Transverse colon (tissue), 4 donors: ENCODE data around the gene SMARCA1. TPM values are rescaled to one million over a fixed set of nuclear protein-coding genes. Genes with fewer than 3 reads are reported as not detected.

ENCODE experiments used
- DNase-seq: peaks from one replicate; pipeline ENCODE4 v3.0.0-alpha.2; 2019
- H3K27ac ChIP-seq, 4 donors: fragments of 200-600 bp; sonication (generic); 2 replicates each; pipeline ENCODE4 v1.5.1; 2016 to 2018; ENCODE audit warnings: inconsistent platforms in 4 of 4
- H3K27me3 ChIP-seq: fragments of 200-600 bp; sonication (generic); 2 replicates; pipeline ENCODE4 v1.5.1; 2017; ENCODE audit warnings: inconsistent platforms
- H3K36me3 ChIP-seq, 4 donors: fragments of 200-600 bp; sonication (generic); 2 replicates each; pipeline ENCODE4 v1.5.1; 2017 to 2019; ENCODE audit warnings: inconsistent platforms in 4 of 4
- H3K4me1 ChIP-seq, 4 donors: fragments of 200-600 bp; sonication (generic); 2 replicates each; pipeline ENCODE4 v1.5.1; 2017 to 2020; ENCODE audit warnings: inconsistent platforms in 4 of 4
- H3K4me3 ChIP-seq, 4 donors: fragments of 200-600 bp; sonication (generic); 1 replicate in 1 of 4; 2 replicates in 3 of 4; pipeline versions ENCODE4 v1.5.1 to v1.6.1; 2017 to 2019; ENCODE audit warnings: inconsistent platforms in 4 of 4
- H3K9me3 ChIP-seq, 2 donors: fragments of 200-600 bp; sonication (generic); 2 replicates each; pipeline ENCODE4 v1.5.1; 2017 to 2019; ENCODE audit warnings: inconsistent platforms in 2 of 2
- EP300 ChIP-seq: sonication (generic); formaldehyde crosslinking; IDR thresholded peaks from one replicate; pipeline ENCODE4 v1.6.1; 2017; ENCODE audit warnings: antibody characterized with exemption, low read depth
- POLR2A ChIP-seq: fragments of 450-650 bp; IDR thresholded peaks from one replicate; pipeline ENCODE4 v1.6.1; 2016; ENCODE audit warnings: antibody characterized with exemption, mild to moderate bottlenecking, moderate library complexity
- POLR2AphosphoS5 ChIP-seq, 3 donors: sonication (generic); formaldehyde crosslinking; IDR thresholded peaks; one replicate each; pipeline ENCODE4 v1.6.1; 2016; ENCODE audit warnings: antibody characterized with exemption in 3 of 3
- WGBS, 2 donors: methylation state at CpG; one replicate each; pipeline ENCODE4 v1.1.5; 2018; ENCODE audit warnings: low coverage in 1 of 2; 5-methylcytosine and 5-hydroxymethylcytosine counted together
- in situ Hi-C, 4 donors: fragments of 200-750 bp; cut with MboI; loops; one replicate each; pipeline versions ENCODE4 v1.15.0 to v1.15.1; 2017; ENCODE audit warnings: low sequenced_read_pairs in 3 of 4, low pct_ligation_motif_present in 1 of 4, low pct_unique_long_range_greater_than_20kb in 1 of 4
- intact Hi-C: fragments of 100-400 bp; cut with DNase I; formaldehyde crosslinking; loops from one replicate; pipeline ENCODE4 v1.15.1; 2023; ENCODE audit warnings: low total_unique reads
- total RNA-seq, 4 donors: library from RNA; depleted of rRNA; stranded (reverse); fragments of >200 nt; gene quantifications; one replicate each; pipeline ENCODE4 v1.1.0, GENCODE V29; 2016
- TF ChIP-seq, protein P1 (sequence below), 5 experiments: fragments of 200-600 bp in 3 of 5; fragments of 450-650 bp in 2 of 5; sonication (generic) in 3 of 5; IDR thresholded peaks; 1 replicate in 2 of 5; 2 replicates in 3 of 5; pipeline ENCODE4 v1.5.1; 2016 to 2017; ENCODE audit warnings: antibody characterized with exemption in 5 of 5, inconsistent platforms in 3 of 5, mild to moderate bottlenecking in 2 of 5, moderate library complexity in 1 of 5

SMARCA1 gene
- total RNA-seq, 4 donors from 2014 or later: 5.9 to 16.1 (median 13.2) TPM

- 41% methylated on average over 48 of the region's 60 CpGs; no CpG with 5 or more reads in 1 of the 2 donors for WGBS, 2 donors
- H3K27me3 ChIP-seq: no peaks in the 10 kb centered on the region
These were observed 16.9 kb upstream of the SMARCA1 start, which contains the start of gene OCRL for GRCh38 chrX:129540068-129540653. Gene OCRL, plus strand, starts transcription at chrX:129540259. Its CDS starts 181 bp downstream, at chrX:129540440.

DNA sequence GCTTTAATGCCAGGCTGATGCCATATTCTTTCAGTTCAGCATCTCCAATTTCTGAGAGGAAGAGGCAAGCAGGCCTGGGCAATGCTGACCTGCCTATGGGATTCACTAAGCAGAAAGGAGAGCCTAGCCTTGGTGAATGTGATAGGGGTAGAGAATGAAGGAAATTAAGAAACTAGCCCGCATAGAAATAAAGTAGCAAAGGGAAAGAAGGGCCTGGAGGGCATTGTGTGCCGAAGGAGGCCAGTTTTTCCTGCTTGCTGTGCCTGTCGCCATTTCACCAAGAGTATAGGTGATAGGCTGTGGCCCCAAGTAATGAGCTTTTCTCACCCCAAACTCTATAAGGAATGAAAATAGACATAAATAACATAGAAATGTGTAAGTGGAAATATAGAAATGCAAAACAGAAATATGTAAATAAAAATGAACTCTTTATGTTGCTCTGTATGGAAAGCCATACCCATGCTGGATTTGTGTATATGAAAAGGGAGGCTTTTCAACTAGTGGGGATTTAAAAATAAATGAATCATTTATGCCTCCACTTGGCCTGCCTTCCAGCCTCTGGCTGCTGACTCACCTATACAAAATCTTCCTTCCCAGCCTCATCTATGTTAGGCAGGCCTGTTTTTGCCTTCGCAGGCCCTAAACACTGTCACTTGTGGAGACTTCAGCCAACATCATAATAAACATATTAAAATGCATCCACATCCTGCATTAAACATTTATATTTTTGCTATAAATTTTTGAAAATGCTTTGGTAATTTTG is 11.7 kb upstream of the SMARCA1 start:
- H3K36me3 ChIP-seq: no peaks in the 10 kb centered on the region
- 79 to 90% methylated on average over 2 to 4 of the region's 4 CpGs for WGBS, 2 donors
- DNase-seq: no peak
- TF ChIP-seq, protein P1, sequence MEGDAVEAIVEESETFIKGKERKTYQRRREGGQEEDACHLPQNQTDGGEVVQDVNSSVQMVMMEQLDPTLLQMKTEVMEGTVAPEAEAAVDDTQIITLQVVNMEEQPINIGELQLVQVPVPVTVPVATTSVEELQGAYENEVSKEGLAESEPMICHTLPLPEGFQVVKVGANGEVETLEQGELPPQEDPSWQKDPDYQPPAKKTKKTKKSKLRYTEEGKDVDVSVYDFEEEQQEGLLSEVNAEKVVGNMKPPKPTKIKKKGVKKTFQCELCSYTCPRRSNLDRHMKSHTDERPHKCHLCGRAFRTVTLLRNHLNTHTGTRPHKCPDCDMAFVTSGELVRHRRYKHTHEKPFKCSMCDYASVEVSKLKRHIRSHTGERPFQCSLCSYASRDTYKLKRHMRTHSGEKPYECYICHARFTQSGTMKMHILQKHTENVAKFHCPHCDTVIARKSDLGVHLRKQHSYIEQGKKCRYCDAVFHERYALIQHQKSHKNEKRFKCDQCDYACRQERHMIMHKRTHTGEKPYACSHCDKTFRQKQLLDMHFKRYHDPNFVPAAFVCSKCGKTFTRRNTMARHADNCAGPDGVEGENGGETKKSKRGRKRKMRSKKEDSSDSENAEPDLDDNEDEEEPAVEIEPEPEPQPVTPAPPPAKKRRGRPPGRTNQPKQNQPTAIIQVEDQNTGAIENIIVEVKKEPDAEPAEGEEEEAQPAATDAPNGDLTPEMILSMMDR (IDR thresholded peaks at IDR 0.05): no peak
- TF ChIP-seq POLR2A: no peak
- no peak for TF ChIP-seq POLR2AphosphoS5 (IDR thresholded peaks at IDR 0.05)
- no peak for TF ChIP-seq EP300
- no peak overlapping the region for H3K4me3 ChIP-seq
- intact Hi-C loops: no loop called here
- H3K9me3 ChIP-seq: no peaks in the 10 kb centered on the region
- no peaks in the 10 kb centered on the region for H3K4me1 ChIP-seq
- no peak overlapping the region for H3K27ac ChIP-seq
- no peaks in the 10 kb centered on the region for H3K27me3 ChIP-seq
- in situ Hi-C loops: no loop called here

More at GRCh38 chrX:129540068-129540653, 16.9 kb upstream of the SMARCA1 start, which contains the start of gene OCRL:
- peaks cover 0 to 7% (median 0%) of the 10 kb centered on the region in 4 donors for H3K4me1 ChIP-seq
- peak; percentile 71 for DNase-seq
- TF ChIP-seq POLR2AphosphoS5 (IDR thresholded peaks at IDR 0.05) (peak in 1 of 3 donors; percentile 11), EP300 (no peak), POLR2A (peak; percentile 45)
- TF ChIP-seq, protein P1 (IDR thresholded peaks at IDR 0.05): peak; percentile 59 to 80 (median 78)
- in situ Hi-C loops: no loop called here
- H3K4me3 ChIP-seq: peak within 1 kb of the TSS; percentile 53 to 76 (median 66)
- peak within 1 kb of the TSS; percentile 79 to 92 (median 87) for H3K27ac ChIP-seq
- H3K9me3 ChIP-seq: no peaks in the 10 kb centered on the region
- H3K36me3 ChIP-seq: no peaks in the 10 kb centered on the region
- intact Hi-C loops: no loop called here

DNA sequence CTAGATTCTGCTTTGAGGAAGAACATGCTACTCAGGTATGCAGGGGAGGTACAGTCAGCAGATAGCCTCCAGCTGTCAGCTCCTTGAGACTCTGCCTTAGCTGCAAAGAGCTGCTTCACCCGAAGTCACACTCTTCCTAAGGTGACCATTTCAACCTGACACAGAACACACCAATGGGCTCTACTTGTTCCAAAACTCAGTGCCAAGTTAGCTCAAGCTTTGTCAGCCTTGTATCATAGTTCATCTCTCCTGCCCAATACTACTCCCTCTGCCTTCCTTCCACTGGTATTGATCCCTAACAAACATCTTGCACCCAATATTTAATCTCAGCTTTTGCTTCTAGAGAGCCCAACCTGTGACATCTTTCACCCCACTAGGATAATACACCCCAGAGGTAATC is 7.8 kb upstream of the SMARCA1 start:
- H3K27ac ChIP-seq: no peak overlapping the region
- no peak for TF ChIP-seq EP300
- TF ChIP-seq POLR2A: no peak
- TF ChIP-seq, protein P1 (IDR thresholded peaks at IDR 0.05): no peak
- no peak for TF ChIP-seq POLR2AphosphoS5 (IDR thresholded peaks at IDR 0.05)
- no peaks in the 10 kb centered on the region for H3K27me3 ChIP-seq
- in situ Hi-C loops: no loop called here
- intact Hi-C loops: no loop called here
- WGBS, 2 donors: 61% methylated on average over 1 of the region's 1 CpG; no CpG with 5 or more reads in 1 of the 2 donors
- H3K9me3 ChIP-seq: no peaks in the 10 kb centered on the region
- no peak overlapping the region for H3K4me3 ChIP-seq
- no peaks in the 10 kb centered on the region for H3K4me1 ChIP-seq
- H3K36me3 ChIP-seq: no peaks in the 10 kb centered on the region
- DNase-seq: no peak

DNA sequence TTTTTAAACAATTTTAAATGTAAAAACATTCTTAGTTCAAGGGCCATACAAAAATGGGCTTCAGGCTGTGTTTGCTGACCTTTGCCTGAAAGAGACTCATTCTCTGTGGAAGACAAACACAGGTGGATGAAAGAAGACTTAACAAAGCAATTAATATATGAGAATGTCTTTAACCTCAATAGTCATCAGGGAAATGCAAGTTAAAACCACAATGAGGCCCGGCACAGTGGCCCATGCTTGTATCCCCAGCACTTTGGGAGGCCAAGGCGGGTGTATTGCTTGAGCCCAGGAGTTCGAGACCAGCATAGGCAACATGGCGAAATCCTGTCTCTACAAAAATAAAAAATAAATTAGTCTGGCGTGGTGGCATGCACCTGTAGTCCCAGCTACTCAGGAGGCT is 7.1 kb upstream of the SMARCA1 start:
- Histone ChIP-seq H3K4me1 (no peaks in the 10 kb centered on the region), H3K9me3 (no peaks in the 10 kb centered on the region), H3K36me3 (no peaks in the 10 kb centered on the region), H3K27ac (no peak overlapping the region), H3K27me3 (no peaks in the 10 kb centered on the region), H3K4me3 (no peak overlapping the region)
- in situ Hi-C loops: no loop called here
- DNase-seq: no peak
- 69 to 100% methylated on average over 3 to 5 of the region's 5 CpGs for WGBS, 2 donors
- intact Hi-C loops: no loop called here
- TF ChIP-seq POLR2AphosphoS5 (IDR thresholded peaks at IDR 0.05) (no peak), POLR2A (no peak), EP300 (no peak)
- TF ChIP-seq, protein P1 (IDR thresholded peaks at IDR 0.05): no peak
